ENCODE data around the gene QSOX2. TPM values are rescaled to one million over a fixed set of nuclear protein-coding genes. Genes with fewer than 3 reads are reported as not detected.
A peak's percentile ranks its signal among the peaks of the same experiment; 100 is the strongest.

QSOX2 gene
- total RNA-seq, 1 donor = 12.7 TPM

DNA sequence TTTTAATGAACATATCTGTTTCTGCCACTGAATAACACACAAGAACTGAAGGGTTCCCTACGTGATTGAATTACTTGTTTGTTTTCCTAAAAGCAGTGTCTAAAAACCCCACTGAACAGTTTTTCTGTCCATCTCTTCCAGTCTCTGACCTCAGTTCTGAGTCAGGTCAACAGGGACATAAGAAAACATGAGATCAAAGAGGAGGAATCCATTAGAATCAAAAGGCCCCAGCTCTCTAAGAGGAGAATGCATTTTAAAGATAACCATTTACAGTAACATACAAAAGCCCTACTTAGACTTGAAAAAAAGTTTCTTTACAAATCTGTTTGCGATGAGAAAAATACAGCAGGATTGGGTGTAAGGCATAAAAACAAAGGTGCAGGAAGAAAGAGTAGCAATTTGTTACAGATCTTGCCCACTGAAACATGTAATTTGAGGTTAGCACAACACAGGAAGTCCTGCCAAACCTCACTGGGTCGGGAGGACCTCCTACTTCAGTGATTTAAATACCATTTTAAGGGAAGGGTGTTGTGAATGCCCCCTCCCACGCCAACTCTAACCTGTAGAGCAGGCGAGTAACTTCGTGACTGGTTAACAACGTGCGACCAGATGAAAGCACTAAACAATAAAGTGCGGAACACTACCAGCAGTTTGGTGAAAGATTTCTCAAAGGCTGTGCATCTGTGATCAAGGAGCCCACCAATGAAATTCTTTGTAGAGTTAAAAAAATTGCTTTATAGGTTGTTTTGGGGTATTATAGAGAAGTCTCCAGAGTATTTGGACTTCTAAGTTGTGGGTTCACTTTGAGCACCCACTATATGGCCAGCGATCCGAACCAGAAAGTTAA is 1.3 kb downstream of the QSOX2 start:
- Histone ChIP-seq H3K4me2 (ENCODE audit: insufficient read depth, low read length) (peak overlapping the region; percentile 99), H3K27me3 (ENCODE audit: insufficient read depth, low read length) (peaks cover 27% of the 10 kb centered on the region), H2AFZ (ENCODE audit: low read length) (peak overlapping the region; percentile 70), H3K79me2 (ENCODE audit: insufficient read depth, low read length) (peaks cover 47% of the 10 kb centered on the region), H4K20me1 (ENCODE audit: insufficient read depth, low read length) (peaks cover 48% of the 10 kb centered on the region), H3K9me3 (ENCODE audit: low read depth, low read length) (no peaks in the 10 kb centered on the region), H3K4me1 (ENCODE audit: insufficient read depth, low read length) (peaks cover 18% of the 10 kb centered on the region), H3K36me3 (ENCODE audit: insufficient read depth, low read length) (no peaks in the 10 kb centered on the region), H3K4me3 (ENCODE audit: insufficient read depth, low read length) (peak overlapping the region; percentile 84), H3K27ac (ENCODE audit: low read depth, low read length) (no peak overlapping the region)
- peak; percentile 89 for DNase-seq (ENCODE audit: insufficient read length, low spot score, missing footprints)
- TF ChIP-seq, protein P1, sequence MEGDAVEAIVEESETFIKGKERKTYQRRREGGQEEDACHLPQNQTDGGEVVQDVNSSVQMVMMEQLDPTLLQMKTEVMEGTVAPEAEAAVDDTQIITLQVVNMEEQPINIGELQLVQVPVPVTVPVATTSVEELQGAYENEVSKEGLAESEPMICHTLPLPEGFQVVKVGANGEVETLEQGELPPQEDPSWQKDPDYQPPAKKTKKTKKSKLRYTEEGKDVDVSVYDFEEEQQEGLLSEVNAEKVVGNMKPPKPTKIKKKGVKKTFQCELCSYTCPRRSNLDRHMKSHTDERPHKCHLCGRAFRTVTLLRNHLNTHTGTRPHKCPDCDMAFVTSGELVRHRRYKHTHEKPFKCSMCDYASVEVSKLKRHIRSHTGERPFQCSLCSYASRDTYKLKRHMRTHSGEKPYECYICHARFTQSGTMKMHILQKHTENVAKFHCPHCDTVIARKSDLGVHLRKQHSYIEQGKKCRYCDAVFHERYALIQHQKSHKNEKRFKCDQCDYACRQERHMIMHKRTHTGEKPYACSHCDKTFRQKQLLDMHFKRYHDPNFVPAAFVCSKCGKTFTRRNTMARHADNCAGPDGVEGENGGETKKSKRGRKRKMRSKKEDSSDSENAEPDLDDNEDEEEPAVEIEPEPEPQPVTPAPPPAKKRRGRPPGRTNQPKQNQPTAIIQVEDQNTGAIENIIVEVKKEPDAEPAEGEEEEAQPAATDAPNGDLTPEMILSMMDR (IDR thresholded peaks at IDR 0.05; ENCODE audit: extremely low read depth, low read depth, low read length) = no peak

DNA sequence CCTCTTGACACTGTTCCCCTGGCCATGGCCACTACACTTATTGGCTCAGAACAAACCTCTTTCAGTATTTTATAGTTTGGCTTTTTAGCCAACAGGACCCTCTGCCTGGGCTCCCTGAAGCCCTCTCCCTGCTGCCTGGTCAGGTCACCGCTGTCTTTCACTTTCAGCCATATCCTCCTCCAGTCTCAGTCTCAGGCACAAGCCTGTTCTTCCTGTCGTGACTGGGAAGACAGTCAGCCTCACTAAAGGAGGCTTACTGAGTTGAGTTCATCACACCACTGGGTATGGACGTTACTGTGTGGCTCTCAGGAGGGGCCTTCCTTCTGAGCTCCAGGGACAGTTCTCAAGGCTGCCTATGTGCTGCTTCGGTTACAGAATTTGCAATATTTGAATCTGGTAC is 2.0 kb downstream of the QSOX2 start:
- Histone ChIP-seq H3K79me2 (ENCODE audit: insufficient read depth, low read length) (peaks cover 48% of the 10 kb centered on the region), H3K27ac (ENCODE audit: low read depth, low read length) (no peak overlapping the region), H4K20me1 (ENCODE audit: insufficient read depth, low read length) (peaks cover 49% of the 10 kb centered on the region), H3K4me1 (ENCODE audit: insufficient read depth, low read length) (peaks cover 18% of the 10 kb centered on the region), H2AFZ (ENCODE audit: low read length) (no peak overlapping the region), H3K27me3 (ENCODE audit: insufficient read depth, low read length) (peaks cover 19% of the 10 kb centered on the region), H3K4me2 (ENCODE audit: insufficient read depth, low read length) (peak overlapping the region; percentile 99), H3K36me3 (ENCODE audit: insufficient read depth, low read length) (no peaks in the 10 kb centered on the region), H3K9me3 (ENCODE audit: low read depth, low read length) (no peaks in the 10 kb centered on the region), H3K4me3 (ENCODE audit: insufficient read depth, low read length) (no peak overlapping the region)
- DNase-seq (ENCODE audit: insufficient read length, low spot score, missing footprints) = no peak
- TF ChIP-seq, protein P1 (IDR thresholded peaks at IDR 0.05; ENCODE audit: extremely low read depth, low read depth, low read length) = no peak

DNA sequence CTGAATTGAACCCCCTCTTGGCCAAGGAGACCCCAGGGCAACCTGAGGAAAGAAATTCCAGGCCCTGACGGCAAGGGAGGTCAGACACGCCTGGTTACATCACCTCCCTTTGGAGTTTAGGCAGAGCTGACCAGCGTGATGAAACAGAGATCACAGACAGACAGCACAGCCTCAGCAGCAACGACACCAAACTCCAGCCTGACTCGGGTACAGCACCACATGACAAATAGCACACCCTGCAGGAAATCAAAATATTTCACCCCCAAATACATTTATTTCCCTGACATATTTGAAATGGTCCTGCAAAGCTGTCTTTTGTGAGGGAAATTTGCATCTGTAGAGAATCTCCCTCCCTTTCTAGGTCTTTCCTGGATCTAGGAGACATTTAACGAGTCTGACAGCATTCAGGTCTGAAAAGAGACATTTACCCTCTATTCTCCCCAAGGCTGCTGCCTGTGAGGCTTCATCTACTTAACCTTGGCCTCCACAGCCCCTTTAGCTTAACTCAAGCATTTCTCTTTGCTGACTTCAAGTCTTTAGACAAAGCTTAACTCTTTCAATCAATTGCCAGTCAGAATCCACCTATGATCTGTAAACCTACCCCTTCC is 2.6 kb downstream of the QSOX2 start:
- no peaks in the 10 kb centered on the region for H3K36me3 ChIP-seq (ENCODE audit: insufficient read depth, low read length)
- H3K4me2 ChIP-seq (ENCODE audit: insufficient read depth, low read length) = no peak overlapping the region
- no peaks in the 10 kb centered on the region for H3K9me3 ChIP-seq (ENCODE audit: low read depth, low read length)
- TF ChIP-seq, protein P1 (IDR thresholded peaks at IDR 0.05; ENCODE audit: extremely low read depth, low read depth, low read length) = no peak
- H2AFZ ChIP-seq (ENCODE audit: low read length) = no peak overlapping the region
- no peak overlapping the region for H3K27ac ChIP-seq (ENCODE audit: low read depth, low read length)
- H3K79me2 ChIP-seq (ENCODE audit: insufficient read depth, low read length) = peaks cover 49% of the 10 kb centered on the region
- H3K4me3 ChIP-seq (ENCODE audit: insufficient read depth, low read length) = no peak overlapping the region
- peaks cover 16% of the 10 kb centered on the region for H3K27me3 ChIP-seq (ENCODE audit: insufficient read depth, low read length)
- no peak for DNase-seq (ENCODE audit: insufficient read length, low spot score, missing footprints)
- peaks cover 18% of the 10 kb centered on the region for H3K4me1 ChIP-seq (ENCODE audit: insufficient read depth, low read length)
- peaks cover 52% of the 10 kb centered on the region for H4K20me1 ChIP-seq (ENCODE audit: insufficient read depth, low read length)

DNA sequence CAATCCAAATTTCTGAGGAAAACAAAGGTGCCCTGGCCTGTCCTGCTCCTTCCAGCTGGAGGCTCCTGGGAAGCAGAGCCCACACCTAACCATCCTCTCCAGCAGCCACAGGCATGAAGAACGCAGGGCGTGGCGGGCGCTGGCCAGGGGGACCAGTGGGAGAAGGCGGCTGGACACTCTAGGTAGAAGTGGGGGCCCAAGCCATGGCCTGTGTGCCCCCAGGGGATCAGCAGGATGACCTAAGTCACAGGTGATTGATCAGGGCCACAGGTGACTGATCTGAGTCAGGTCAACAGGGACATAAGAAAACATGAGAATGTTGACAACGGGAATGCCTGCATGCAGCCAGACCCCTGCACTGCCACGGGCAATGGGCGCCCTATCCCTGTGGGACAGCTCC is 3.4 kb downstream of the QSOX2 start:
- H4K20me1 ChIP-seq (ENCODE audit: insufficient read depth, low read length) = peaks cover 56% of the 10 kb centered on the region
- H3K36me3 ChIP-seq (ENCODE audit: insufficient read depth, low read length) = no peaks in the 10 kb centered on the region
- H3K27ac ChIP-seq (ENCODE audit: low read depth, low read length) = no peak overlapping the region
- H3K27me3 ChIP-seq (ENCODE audit: insufficient read depth, low read length) = peaks cover 8% of the 10 kb centered on the region
- TF ChIP-seq, protein P1 (IDR thresholded peaks at IDR 0.05; ENCODE audit: extremely low read depth, low read depth, low read length) = no peak
- no peak overlapping the region for H2AFZ ChIP-seq (ENCODE audit: low read length)
- H3K4me3 ChIP-seq (ENCODE audit: insufficient read depth, low read length) = no peak overlapping the region
- H3K9me3 ChIP-seq (ENCODE audit: low read depth, low read length) = no peaks in the 10 kb centered on the region
- H3K79me2 ChIP-seq (ENCODE audit: insufficient read depth, low read length) = peaks cover 50% of the 10 kb centered on the region
- H3K4me2 ChIP-seq (ENCODE audit: insufficient read depth, low read length) = no peak overlapping the region
- peaks cover 18% of the 10 kb centered on the region for H3K4me1 ChIP-seq (ENCODE audit: insufficient read depth, low read length)
- no peak for DNase-seq (ENCODE audit: insufficient read length, low spot score, missing footprints)
